ENCODE data around the gene FMC1. TPM values are rescaled to one million over a fixed set of nuclear protein-coding genes. Genes with fewer than 3 reads are reported as not detected.

Gene FMC1
- total RNA-seq, 4 donors from 2014 or later = 4.4 to 12.1 (median 5.4) TPM; not detected in 1

- peaks cover 0 to 5% (median 0%) of the 10 kb centered on the region in 3 donors for H3K36me3 ChIP-seq
- no peaks in the 10 kb centered on the region for H3K27me3 ChIP-seq
- no peak overlapping the region for H3K27ac ChIP-seq
- H3K4me3 ChIP-seq = no peak overlapping the region
- H3K4me1 ChIP-seq = peaks cover 0 to 31% (median 9%) of the 10 kb centered on the region in 4 donors
- TF ChIP-seq CTCF (IDR thresholded peaks at IDR 0.05) (no peak), POLR2A (IDR thresholded peaks at IDR 0.05) (no peak)
- no peak for DNase-seq
- H3K9me3 ChIP-seq = no peaks in the 10 kb centered on the region
These were observed 21.2 kb downstream of the FMC1 start for GRCh38 chr7:139362302-139362701.

GRCh38 chr7:139362981-139363380 lies 21.8 kb downstream of the FMC1 start:
- no peak overlapping the region for H3K27ac ChIP-seq

GRCh38 chr7:139365336-139365735 lies 24.2 kb downstream of the FMC1 start:
- peaks cover 0 to 5% (median 0%) of the 10 kb centered on the region in 3 donors for H3K36me3 ChIP-seq
- no peak overlapping the region for H3K4me3 ChIP-seq
- peaks cover 0 to 25% (median 9%) of the 10 kb centered on the region in 4 donors for H3K4me1 ChIP-seq
- H3K9me3 ChIP-seq = no peaks in the 10 kb centered on the region
- no peaks in the 10 kb centered on the region for H3K27me3 ChIP-seq
- TF ChIP-seq POLR2A (IDR thresholded peaks at IDR 0.05) (no peak), CTCF (IDR thresholded peaks at IDR 0.05) (no peak)
- DNase-seq = no peak
- H3K27ac ChIP-seq = no peak overlapping the region

More at GRCh38 chr7:139362981-139363380, 21.8 kb downstream of the FMC1 start:
- Histone ChIP-seq H3K9me3 (no peaks in the 10 kb centered on the region), H3K36me3 (peaks cover 0 to 5% (median 0%) of the 10 kb centered on the region in 3 donors), H3K27me3 (no peaks in the 10 kb centered on the region), H3K4me3 (no peak overlapping the region), H3K4me1 (peaks cover 0 to 29% (median 9%) of the 10 kb centered on the region in 4 donors)
- no peak for TF ChIP-seq CTCF (IDR thresholded peaks at IDR 0.05)
- no peak for DNase-seq

- Histone ChIP-seq H3K27ac (no peak overlapping the region), H3K4me1 (peaks cover 0 to 23% (median 10%) of the 10 kb centered on the region in 4 donors), H3K9me3 (no peaks in the 10 kb centered on the region), H3K27me3 (no peaks in the 10 kb centered on the region), H3K4me3 (no peak overlapping the region), H3K36me3 (peaks cover 0 to 5% (median 0%) of the 10 kb centered on the region in 3 donors)
- no peak for TF ChIP-seq POLR2A (IDR thresholded peaks at IDR 0.05)
- TF ChIP-seq CTCF (IDR thresholded peaks at IDR 0.05) = no peak
- DNase-seq = no peak
These were observed 25.3 kb downstream of the FMC1 start for GRCh38 chr7:139366400-139366799.

GRCh38 chr7:139367438-139368155 lies 26.5 kb downstream of the FMC1 start:
- Histone ChIP-seq H3K27ac (no peak overlapping the region), H3K36me3 (peaks cover 0 to 5% (median 0%) of the 10 kb centered on the region in 3 donors), H3K9me3 (no peaks in the 10 kb centered on the region), H3K4me1 (peaks cover 0 to 11% (median 3%) of the 10 kb centered on the region in 4 donors), H3K27me3 (no peaks in the 10 kb centered on the region), H3K4me3 (no peak overlapping the region)
- TF ChIP-seq CTCF (IDR thresholded peaks at IDR 0.05) (no peak), POLR2A (IDR thresholded peaks at IDR 0.05) (no peak)
- no peak for DNase-seq
